Fibroblast of skin of left quadriceps (primary cell): ENCODE measurements around the gene TLR3.
A peak's percentile ranks its signal among the peaks of the same experiment; 100 is the strongest.

Source experiments
- DNase-seq, 2 experiments: peaks; one replicate each; pipeline ENCODE4 v3.0.0-alpha.2; 2013; ENCODE audit warnings: low read depth in 2 of 2

TLR3 gene

DNA sequence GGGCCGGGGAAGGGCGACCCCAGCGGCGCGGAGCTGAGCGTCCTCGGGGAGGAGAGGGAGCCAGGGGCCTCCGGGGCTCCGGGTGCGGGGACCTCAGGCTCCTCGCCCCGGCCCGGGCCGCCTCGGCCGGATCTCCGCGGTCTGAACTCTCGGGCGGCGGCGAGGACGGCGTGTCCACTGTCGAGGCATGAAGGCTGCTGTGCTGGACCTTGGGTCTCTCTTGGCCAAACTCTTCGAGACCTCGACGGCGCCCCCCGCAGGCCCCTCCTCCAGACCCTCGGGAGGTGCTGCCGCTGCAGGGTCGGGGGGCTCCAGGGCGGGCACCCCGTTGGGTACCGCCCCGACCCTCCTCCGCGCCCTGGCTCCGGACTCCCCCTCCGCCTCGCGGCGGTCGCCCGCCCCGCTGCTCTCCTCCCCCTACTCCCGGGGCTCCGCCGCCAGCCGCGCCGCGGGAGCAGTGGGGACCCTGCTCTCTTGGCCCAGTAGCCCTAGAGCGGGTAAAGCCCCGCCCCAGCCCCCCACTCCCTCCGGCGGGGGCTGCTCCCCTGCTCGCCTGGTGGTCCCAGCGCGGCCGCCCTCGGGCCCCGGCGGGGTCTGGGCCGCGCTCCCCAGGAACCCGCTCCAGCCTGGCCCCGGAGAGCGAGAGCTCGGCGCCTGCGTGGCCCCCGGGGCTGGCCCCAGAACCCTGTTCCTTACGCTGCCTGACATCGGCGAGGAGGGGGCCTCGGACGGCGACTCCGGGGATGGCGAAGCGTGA, 36.1 kb downstream of the TLR3 start:
- no peak for DNase-seq

DNA sequence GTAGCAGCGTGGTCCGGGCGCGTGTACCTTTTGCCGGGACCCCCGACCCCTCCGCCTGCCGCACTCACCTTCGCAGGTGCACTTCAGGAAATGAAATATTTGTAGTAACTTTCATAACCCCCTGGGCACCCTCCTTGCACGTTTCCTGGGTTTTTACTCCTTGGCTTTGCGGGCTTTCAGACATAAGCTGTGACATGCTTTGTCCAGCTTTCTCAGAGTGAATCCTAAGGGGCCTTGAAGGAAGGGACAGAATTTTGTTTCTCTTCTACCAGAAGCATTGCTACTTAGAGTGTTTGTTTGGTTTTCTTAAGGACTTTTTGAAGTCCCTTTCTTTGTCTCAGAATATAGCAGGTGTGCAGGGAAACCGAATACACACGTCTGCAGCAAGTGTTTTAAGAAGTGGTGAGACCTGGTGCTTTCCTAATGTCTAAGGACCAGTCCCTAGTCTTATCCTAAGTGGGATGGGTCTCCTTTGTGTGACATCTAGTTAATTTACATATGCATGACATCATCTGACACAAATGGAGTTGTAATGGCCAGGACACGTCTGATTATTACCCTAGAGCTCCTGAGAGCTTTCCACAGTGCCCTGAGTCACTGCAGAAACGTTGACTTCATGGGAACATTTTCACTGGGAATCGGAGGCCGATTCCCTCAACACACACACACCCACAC, 36.8 kb downstream of the TLR3 start:
- no peak for DNase-seq

DNA sequence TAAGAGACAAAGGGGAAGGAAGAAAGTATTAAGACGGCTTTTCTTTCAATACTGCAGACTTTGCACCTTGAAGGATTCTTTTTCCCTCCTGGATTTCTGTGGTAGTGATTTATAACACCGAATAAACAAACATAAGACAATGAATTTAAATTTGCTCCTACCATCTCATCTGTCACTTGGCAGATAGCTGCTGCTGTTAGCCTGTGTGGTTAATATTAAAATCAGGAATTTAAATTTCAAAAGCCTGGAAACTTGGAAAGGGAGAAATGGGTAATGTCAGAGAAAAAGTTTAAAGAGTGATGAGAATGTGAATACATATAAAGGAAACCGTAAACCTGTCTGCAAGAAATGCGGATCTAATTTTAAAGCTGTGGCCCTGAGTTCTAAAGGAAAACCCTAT, 39.0 kb downstream of the TLR3 start:
- no peak for DNase-seq

DNA sequence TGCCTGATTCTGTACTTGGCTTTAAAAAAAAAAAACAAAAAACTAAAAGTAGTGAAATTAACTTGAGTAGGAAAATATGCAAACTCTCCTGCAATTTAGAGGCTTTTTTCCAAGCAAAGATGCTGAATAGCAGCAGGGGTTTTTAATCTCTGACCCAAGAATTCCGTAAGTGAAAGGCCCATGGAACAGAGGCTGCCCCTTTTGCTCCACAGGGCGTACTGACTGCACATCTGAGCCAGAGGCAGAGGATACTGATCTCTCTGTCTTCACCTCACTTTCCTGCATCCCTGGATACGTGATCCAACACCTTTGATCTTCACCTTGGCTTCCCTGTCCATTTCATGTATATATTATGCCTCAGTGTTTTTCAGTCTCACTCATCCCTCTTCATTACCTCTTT, 39.4 kb downstream of the TLR3 start:
- DNase-seq: no peak

DNA sequence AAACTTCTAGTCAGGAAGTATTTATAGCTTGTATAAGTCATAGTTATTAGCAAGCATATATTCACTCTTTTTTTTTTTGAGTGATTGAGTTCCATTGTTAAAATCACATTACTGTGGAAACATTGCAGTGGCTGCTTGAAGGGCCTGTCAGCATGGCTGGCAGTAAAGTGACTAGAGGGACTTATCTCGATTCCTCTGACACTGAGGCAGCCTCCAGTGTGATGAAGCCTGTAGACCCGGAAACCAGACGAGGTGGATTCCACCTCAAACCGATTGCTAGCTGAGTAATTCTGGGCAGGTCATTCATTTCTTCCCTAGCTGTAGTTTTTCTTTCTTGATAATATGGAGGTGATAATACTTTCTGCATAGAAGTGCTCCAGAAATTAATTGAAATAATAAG, 40.3 kb downstream of the TLR3 start:
- DNase-seq: no peak

GRCh38 chr4:186116697-186117096, 47.7 kb downstream of the TLR3 start:
- no peak for DNase-seq

- no peak for DNase-seq
These were observed 49.6 kb downstream of the TLR3 start for GRCh38 chr4:186118582-186118981.

DNA sequence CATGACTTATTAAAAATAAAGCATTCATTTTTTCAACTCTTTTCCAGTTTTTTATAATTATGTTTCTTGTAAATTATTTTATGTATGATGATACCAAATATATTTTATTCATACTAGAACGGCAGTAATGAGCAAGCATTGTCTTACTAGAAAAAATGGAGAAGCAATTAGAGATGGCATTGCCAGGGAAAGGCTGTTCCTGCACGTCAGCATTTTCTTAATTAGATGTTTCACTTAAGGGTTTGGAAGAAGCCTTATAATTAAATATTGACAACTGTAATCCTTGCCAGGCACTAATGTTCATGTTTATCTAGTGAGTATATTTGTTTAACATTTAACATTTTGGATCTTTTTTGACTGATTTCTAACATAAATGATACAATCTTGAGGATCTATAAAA, 52.1 kb downstream of the TLR3 start:
- DNase-seq: no peak

GRCh38 chr4:186128842-186129241, 59.9 kb downstream of the TLR3 start:
- DNase-seq: no peak

- DNase-seq: no peak
These were observed 63.0 kb downstream of the TLR3 start for GRCh38 chr4:186131935-186132334.

GRCh38 chr4:186132577-186133242, 63.8 kb downstream of the TLR3 start:
- peak in 1 of 2 experiments; percentile 15 for DNase-seq

GRCh38 chr4:186134257-186134656, 65.3 kb downstream of the TLR3 start:
- no peak for DNase-seq

DNA sequence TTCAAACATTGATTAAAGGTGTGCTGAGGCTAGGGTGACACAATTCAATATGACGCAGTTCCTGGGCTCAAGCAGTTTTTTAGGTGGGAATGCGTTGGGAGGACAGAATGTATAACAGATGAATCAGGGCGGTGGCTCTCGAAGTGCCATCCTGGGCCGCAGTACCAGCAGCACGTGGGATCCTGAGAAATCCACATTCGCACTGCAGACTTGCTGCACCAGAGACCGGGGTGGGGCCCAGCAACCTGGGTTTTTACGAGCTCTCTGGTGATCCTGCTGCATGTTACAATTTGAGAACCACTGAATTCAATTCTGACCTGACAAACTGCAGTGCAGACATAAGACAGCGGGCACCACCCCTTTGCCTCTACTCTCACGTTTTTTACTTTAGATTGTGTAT, 65.9 kb downstream of the TLR3 start:
- no peak for DNase-seq

DNA sequence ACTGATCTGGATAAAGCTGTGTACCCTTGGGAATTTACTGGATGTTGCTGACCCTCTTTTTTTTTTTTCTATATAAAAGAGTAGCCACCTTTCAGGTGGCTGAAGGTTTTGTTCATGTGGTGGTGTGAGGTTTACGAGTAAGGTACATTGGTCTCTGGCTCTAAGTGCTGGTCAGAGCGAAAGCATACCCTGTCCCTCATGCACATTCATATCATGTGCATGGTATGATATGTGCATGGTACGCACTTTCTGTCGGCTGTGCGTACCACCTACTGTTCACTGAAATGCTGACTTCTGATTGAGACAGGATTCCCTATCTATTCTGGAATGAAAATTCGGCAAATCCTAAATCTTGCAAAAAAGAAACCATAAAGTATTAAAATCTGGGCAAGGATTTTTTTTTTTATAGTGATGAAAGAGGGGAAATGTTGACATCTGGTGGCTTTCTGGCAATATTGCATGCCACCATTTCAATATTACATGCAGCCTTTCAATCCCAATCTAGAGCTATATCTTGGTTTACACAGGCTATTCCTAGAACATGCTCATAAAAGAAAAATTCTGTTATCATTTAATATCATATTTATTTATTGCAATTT, 68.3 kb downstream of the TLR3 start:
- DNase-seq: peak in 1 of 2 experiments; percentile 4
